H1 (cell line): Measurements from ENCODE around the gene NME8. TPM values are rescaled to one million over a fixed set of nuclear protein-coding genes. Genes with fewer than 3 reads are reported as not detected.

Experiments used
- CTCF ChIA-PET: fragments of 300-600 bp; sonication (Branson Sonifier 250); formaldehyde crosslinking; loops from one replicate; lab custom pipeline; 2021; ENCODE audit not compliant: partially characterized antibody; lab: Charles Lee
- POLR2A ChIA-PET: fragments of 300-600 bp; sonication (Branson Sonifier 250); formaldehyde crosslinking; loops from one replicate; lab custom pipeline; 2021; ENCODE audit warnings: inconsistent platforms; ENCODE audit not compliant: partially characterized antibody; lab: Charles Lee
- DNase-seq, 2 experiments: peaks; one replicate each; pipeline versions ENCODE4 v3.0.0 to v3.0.0-alpha.2; 2010 to 2022; ENCODE audit warnings: low spot score in 2 of 2, low read depth in 1 of 2, mixed read lengths in 1 of 2
- FAIRE-seq: peaks from 2 replicates; lab custom pipeline; 2011; peaks lifted over from hg19 to GRCh38; lab: Jason Lieb, UNC
- H2AFZ ChIP-seq: 2 replicates; pipeline ENCODE4 v1.8.1; 2012; ENCODE audit warnings: low read length, inconsistent platforms
- H2AK5ac ChIP-seq: 2 replicates; pipeline ENCODE4 v1.6.1; 2013; ENCODE audit warnings: low read depth, low read length
- H2BK120ac ChIP-seq: replicated peaks from 2 replicates; pipeline ENCODE3; 2013; ENCODE audit warnings: low read depth, low read length, inconsistent platforms
- H2BK12ac ChIP-seq: 2 replicates; pipeline ENCODE4 v1.6.1; 2013; ENCODE audit warnings: low read depth, low read length
- H2BK15ac ChIP-seq: 2 replicates; pipeline ENCODE4 v1.6.1; 2013; ENCODE audit warnings: low read length
- H2BK20ac ChIP-seq: 2 replicates; pipeline ENCODE4 v1.6.1; 2013; ENCODE audit warnings: low read length
- H2BK5ac ChIP-seq: 2 replicates; pipeline ENCODE4 v1.6.1; 2013; ENCODE audit warnings: low read depth, low read length
- H3K14ac ChIP-seq: 2 replicates; pipeline ENCODE4 v1.6.1; 2013; ENCODE audit warnings: inconsistent platforms; ENCODE audit not compliant: insufficient read length
- H3K18ac ChIP-seq: 2 replicates; pipeline ENCODE4 v1.6.1; 2013; ENCODE audit warnings: low read length; ENCODE audit errors: extremely low read depth
- H3K23ac ChIP-seq: 2 replicates; pipeline ENCODE4 v1.6.1; 2013; ENCODE audit warnings: inconsistent platforms; ENCODE audit not compliant: insufficient read length
- H3K23me2 ChIP-seq: 2 replicates; pipeline ENCODE4 v1.6.1; 2013; ENCODE audit warnings: low read depth, low read length
- H3K27ac ChIP-seq: 2 replicates; pipeline ENCODE4 v1.6.1; 2011; ENCODE audit warnings: low read depth, low read length, inconsistent platforms
- H3K27me3 ChIP-seq, 4 experiments: replicated peaks in 1 of 4; 1 replicate in 1 of 4; 2 replicates in 3 of 4; pipeline versions ENCODE4 v1.6.1 to v1.8.1; 2011 to 2013; ENCODE audit warnings: low read length in 3 of 4, mild to moderate bottlenecking in 3 of 4, inconsistent platforms in 2 of 4, mixed read lengths in 2 of 4, moderate library complexity in 1 of 4; ENCODE audit not compliant: control insufficient read depth in 3 of 4, insufficient read depth in 3 of 4; ENCODE audit errors: extremely low read depth in 1 of 4
- H3K36me3 ChIP-seq, 4 experiments: 2 replicates each; pipeline versions ENCODE4 v1.6.1 to v1.8.1; 2011 to 2013; ENCODE audit warnings: mild to moderate bottlenecking in 4 of 4, low read length in 3 of 4, moderate library complexity in 2 of 4, control low read depth in 1 of 4, inconsistent platforms in 1 of 4; ENCODE audit not compliant: insufficient read depth in 4 of 4, control insufficient read depth in 2 of 4
- H3K4ac ChIP-seq: replicated peaks from 2 replicates; pipeline ENCODE3; 2013; ENCODE audit warnings: low read length, low read depth, mixed read lengths, inconsistent platforms; ENCODE audit not compliant: insufficient read length
- H3K4me1 ChIP-seq, 4 experiments: replicated peaks in 1 of 4; 1 replicate in 1 of 4; 2 replicates in 3 of 4; pipeline versions ENCODE4 v1.6.1 to v1.8.1; 2011 to 2013; ENCODE audit warnings: low read length in 3 of 4, inconsistent platforms in 2 of 4, mixed read lengths in 1 of 4; ENCODE audit not compliant: insufficient read depth in 4 of 4, control insufficient read depth in 3 of 4
- H3K4me2 ChIP-seq, 2 experiments: 2 replicates each; pipeline versions ENCODE4 v1.6.1 to v1.8.1; 2011 to 2013; ENCODE audit warnings: low read depth in 2 of 2, low read length in 2 of 2, control low read depth in 1 of 2, inconsistent platforms in 1 of 2, mild to moderate bottlenecking in 1 of 2; ENCODE audit not compliant: insufficient read depth in 1 of 2
- H3K4me3 ChIP-seq, 4 experiments: fragments of 200-600, 300-600 bp in 1 of 4; sonication (generic), shearing (Covaris generic), sonication (Bioruptor Twin) in 1 of 4; 2 replicates each; pipeline versions ENCODE4 v1.5.1 to v1.8.1; 2011 to 2016; ENCODE audit warnings: low read length in 4 of 4, low read depth in 3 of 4, control low read depth in 2 of 4, inconsistent platforms in 2 of 4, mild to moderate bottlenecking in 2 of 4, mixed read lengths in 1 of 4, moderate library complexity in 1 of 4; ENCODE audit not compliant: insufficient read depth in 2 of 4; ENCODE audit errors: extremely low read depth in 1 of 4
- H3K56ac ChIP-seq: replicated peaks from 2 replicates; pipeline ENCODE3; 2013; ENCODE audit warnings: low read depth, mild to moderate bottlenecking, mixed read lengths, low read length, inconsistent platforms; ENCODE audit not compliant: insufficient read length
- H3K79me1 ChIP-seq: 2 replicates; pipeline ENCODE4 v1.6.1; 2013; ENCODE audit warnings: low read depth, low read length, control low read depth
- H3K79me2 ChIP-seq, 2 experiments: 2 replicates each; pipeline versions ENCODE4 v1.6.1 to v1.8.1; 2012 to 2013; ENCODE audit warnings: low read length in 2 of 2, mild to moderate bottlenecking in 2 of 2, inconsistent platforms in 1 of 2; ENCODE audit not compliant: insufficient read depth in 2 of 2, control insufficient read depth in 1 of 2
- H3K9ac ChIP-seq, 4 experiments: replicated peaks in 1 of 4; 1 replicate in 1 of 4; 2 replicates in 3 of 4; pipeline versions ENCODE4 v1.6.1 to v1.8.1; 2011 to 2013; ENCODE audit warnings: low read depth in 3 of 4, low read length in 3 of 4, control low read depth in 2 of 4, mild to moderate bottlenecking in 2 of 4, moderate library complexity in 2 of 4, inconsistent platforms in 1 of 4; ENCODE audit errors: extremely low read depth in 1 of 4
- H3K9me3 ChIP-seq, 2 experiments: 2 replicates each; pipeline versions ENCODE4 v1.6.1 to v1.8.1; 2012 to 2013; ENCODE audit warnings: mild to moderate bottlenecking in 2 of 2, moderate library complexity in 2 of 2, control low read depth in 1 of 2, inconsistent platforms in 1 of 2, low read depth in 1 of 2, low read length in 1 of 2, mixed read lengths in 1 of 2; ENCODE audit not compliant: insufficient read depth in 2 of 2
- H4K20me1 ChIP-seq, 2 experiments: replicated peaks in 1 of 2; 2 replicates each; pipeline versions ENCODE3 to v1.8.1; 2011 to 2013; ENCODE audit warnings: inconsistent platforms in 2 of 2, low read length in 2 of 2, mild to moderate bottlenecking in 1 of 2; ENCODE audit not compliant: insufficient read depth in 2 of 2, control insufficient read depth in 1 of 2
- H4K5ac ChIP-seq: 2 replicates; pipeline ENCODE4 v1.6.1; 2013; ENCODE audit warnings: low read length, low read depth, mixed read lengths, inconsistent platforms; ENCODE audit not compliant: insufficient read length
- H4K8ac ChIP-seq: 2 replicates; pipeline ENCODE4 v1.8.0; 2013; ENCODE audit warnings: mild to moderate bottlenecking, moderate library complexity, low read length, inconsistent platforms; ENCODE audit not compliant: insufficient read depth; ENCODE audit errors: extremely low read depth
- H4K91ac ChIP-seq: replicated peaks from 2 replicates; pipeline ENCODE3; 2013; ENCODE audit warnings: low read length, mixed read lengths, inconsistent platforms; ENCODE audit not compliant: insufficient read length
- BCL11A ChIP-seq, 2 experiments: IDR thresholded peaks; one replicate each; pipeline ENCODE4 v1.6.1; 2011; ENCODE audit warnings: low read depth in 2 of 2, low read length in 2 of 2, mild to moderate bottlenecking in 2 of 2
- EGR1 ChIP-seq: IDR thresholded peaks from 2 replicates; pipeline ENCODE4 v1.6.1; 2011; ENCODE audit warnings: low read depth, low read length, borderline replicate concordance
- FOSL1 ChIP-seq: IDR thresholded peaks from 2 replicates; pipeline ENCODE4 v1.6.1; 2011; ENCODE audit warnings: mild to moderate bottlenecking, low read depth, low read length, moderate library complexity; ENCODE audit not compliant: insufficient read depth
- GTF2F1 ChIP-seq: IDR thresholded peaks from 2 replicates; pipeline ENCODE4 v1.6.1; 2012; ENCODE audit warnings: low read depth, low read length, improper control_type of control experiment, borderline replicate concordance
- KDM1A ChIP-seq: fragments of 200-600, 300-600 bp; sonication (generic); IDR thresholded peaks from 2 replicates; pipeline ENCODE4 v1.7.1; 2016; ENCODE audit warnings: mild to moderate bottlenecking, low read length, borderline replicate concordance
- RBBP5 ChIP-seq: IDR thresholded peaks from 2 replicates; pipeline ENCODE4 v1.7.1; 2012; ENCODE audit warnings: low read depth, mild to moderate bottlenecking, inconsistent platforms, low read length, moderate library complexity, borderline replicate concordance
- SP1 ChIP-seq: IDR thresholded peaks from 2 replicates; pipeline ENCODE4 v1.6.1; 2011; ENCODE audit warnings: low read depth, low read length
- SUZ12 ChIP-seq: fragments of 200-600 bp; sonication (generic); IDR thresholded peaks from 2 replicates; pipeline ENCODE4 v1.6.1; 2012; ENCODE audit warnings: mild to moderate bottlenecking, inconsistent platforms, low read length, moderate library complexity, mixed read lengths
- TCF12 ChIP-seq: IDR thresholded peaks from 2 replicates; pipeline ENCODE4 v1.6.1; 2011; ENCODE audit warnings: low read depth, mild to moderate bottlenecking, low read length
- WGBS, 2 experiments: shearing (Covaris generic) in 1 of 2; methylation state at CpG; one replicate each; pipeline versions ENCODE4 v1.1.6 to v1.1.7; 2013 to 2015; ENCODE audit warnings: low lambda C conversion rate in 2 of 2, mixed read lengths in 2 of 2, inconsistent platforms in 1 of 2, low coverage in 1 of 2, missing lambda C conversion rate in 1 of 2; ENCODE audit not compliant: insufficient replicate concordance in 2 of 2, insufficient coverage in 1 of 2, insufficient read length in 1 of 2; ENCODE audit errors: extremely low coverage in 1 of 2, missing lambda C conversion rate in 1 of 2; 5-methylcytosine and 5-hydroxymethylcytosine counted together
- polyA plus RNA-seq, 7 experiments: library from polyadenylated mRNA; depleted of rRNA in 3 of 7; stranded (reverse) in 5 of 7; unstranded in 2 of 7; fragments of >200 nt in 5 of 7; fragments of 200-250 nt in 2 of 7; gene quantifications; 1 replicate in 5 of 7; 2 replicates in 1 of 7; 4 replicates in 1 of 7; pipeline versions ENCODE4 v1.2.1 to v1.2.3, GENCODE V29; 2011 to 2013; ENCODE audit warnings: missing spikeins in 2 of 7, mixed read lengths in 2 of 7
- total RNA-seq: library from RNA; stranded (reverse); fragmentation: NEBNext Ultra II Directional; extraction: Animal tissue kit (Norgen Biotek cat#: 25700); gene quantifications from 2 replicates; pipeline ENCODE4 v1.2.1, GENCODE V29; 2021
- TF ChIP-seq, protein P1 (sequence below): IDR thresholded peaks from 2 replicates; pipeline ENCODE4 v1.6.1; 2012; ENCODE audit warnings: inconsistent platforms

NME8 gene
- total and polyA plus RNA-seq, 2 of the 8 experiments (the other 6 are each of a cell fraction or from before 2014, with no cell fraction given), result 0.22 to 0.44 TPM

DNA sequence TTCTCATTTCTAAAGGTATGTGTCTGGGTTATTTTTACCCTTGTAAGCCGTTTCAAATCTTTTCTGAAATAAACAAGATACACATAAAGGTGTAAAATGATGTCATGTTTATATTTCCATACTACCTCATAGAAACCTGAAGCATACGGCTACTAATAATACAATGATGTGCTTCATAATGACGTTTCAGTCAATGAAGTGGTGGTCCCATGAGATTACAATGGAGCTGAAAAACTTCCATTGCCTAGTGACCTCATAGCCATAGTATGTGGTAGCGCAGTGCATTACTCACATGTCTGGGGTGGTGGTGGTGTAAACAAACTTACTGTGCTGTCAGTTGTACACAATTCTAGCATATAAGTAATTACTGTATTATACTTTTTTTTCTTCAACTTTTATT lies 96.9 kb downstream of the NME8 start:
- Histone ChIP-seq H3K14ac (no peak overlapping the region), H3K79me1 (no peaks in the 10 kb centered on the region; the same call in 1 of the 2 replicates), H2BK20ac (no peak overlapping the region), H3K4me3 (no peak overlapping the region), H3K9ac (no peak overlapping the region), H4K91ac (no peak overlapping the region), H3K4me1 (peaks cover 0 to 6% (median 4%) of the 10 kb centered on the region in 4 experiments; a peak in 3 of 7 replicates), H2BK12ac (no peak overlapping the region), H4K20me1 (no peaks in the 10 kb centered on the region), H2BK15ac (no peak overlapping the region), H3K36me3 (no peaks in the 10 kb centered on the region), H4K8ac (no peak overlapping the region), H3K79me2 (no peaks in the 10 kb centered on the region), H3K23ac (no peak overlapping the region), H3K4ac (no peak overlapping the region), H3K56ac (no peak overlapping the region), H4K5ac (no peak overlapping the region), H2BK120ac (no peak overlapping the region), H3K18ac (no peak overlapping the region), H2AK5ac (no peak overlapping the region), H3K27ac (no peak overlapping the region), H2AFZ (no peak overlapping the region), H2BK5ac (no peak overlapping the region), H3K9me3 (0 out of 4 replicates have a peak, but pooled peaks cover 0 to 2% of the 10 kb centered on the region in 2 experiments), H3K4me2 (no peak overlapping the region), H3K23me2 (no peaks in the 10 kb centered on the region), H3K27me3 (no peaks in the 10 kb centered on the region)
- POLR2A ChIA-PET, result no interaction called here
- DNase-seq, result no peak
- TF ChIP-seq FOSL1, result no peak
- no peak for TF ChIP-seq SP1
- no peak for TF ChIP-seq KDM1A
- TF ChIP-seq RBBP5, result no peak
- TF ChIP-seq EGR1, result no peak
- no peak for TF ChIP-seq SUZ12
- no peak for TF ChIP-seq GTF2F1
- TF ChIP-seq BCL11A (IDR thresholded peaks at IDR 0.05; ENCODE audit: low read depth in 2 of 2, low read length in 2 of 2), result no peak
- TF ChIP-seq, protein P1, sequence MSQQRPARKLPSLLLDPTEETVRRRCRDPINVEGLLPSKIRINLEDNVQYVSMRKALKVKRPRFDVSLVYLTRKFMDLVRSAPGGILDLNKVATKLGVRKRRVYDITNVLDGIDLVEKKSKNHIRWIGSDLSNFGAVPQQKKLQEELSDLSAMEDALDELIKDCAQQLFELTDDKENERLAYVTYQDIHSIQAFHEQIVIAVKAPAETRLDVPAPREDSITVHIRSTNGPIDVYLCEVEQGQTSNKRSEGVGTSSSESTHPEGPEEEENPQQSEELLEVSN, result no peak
- TF ChIP-seq TCF12, result no peak
- CTCF ChIA-PET, result interaction anchor here (0.5 kb wide), 1 partner anchor 44 kb away, joined by 3 read pairs; no protein-coding TSS in a partner anchor
- no peak for FAIRE-seq
- 84% methylated on average over 4 of the region's 4 CpGs; no CpG with 5 or more reads in 1 of the 2 experiments for WGBS, 2 experiments
